ENCODE data around the gene ADARB1.

The ADARB1 gene

GRCh38 chr21:45204395-45204794 is 130.0 kb downstream of the ADARB1 start:
- no peak for DNase-seq (ENCODE audit: low spot score)

GRCh38 chr21:45207839-45208626 is 133.7 kb downstream of the ADARB1 start:
- DNase-seq (ENCODE audit: low spot score), result no peak

- DNase-seq (ENCODE audit: low spot score), result no peak
Observed at GRCh38 chr21:45208627-45208951, 134.2 kb downstream of the ADARB1 start.

DNA sequence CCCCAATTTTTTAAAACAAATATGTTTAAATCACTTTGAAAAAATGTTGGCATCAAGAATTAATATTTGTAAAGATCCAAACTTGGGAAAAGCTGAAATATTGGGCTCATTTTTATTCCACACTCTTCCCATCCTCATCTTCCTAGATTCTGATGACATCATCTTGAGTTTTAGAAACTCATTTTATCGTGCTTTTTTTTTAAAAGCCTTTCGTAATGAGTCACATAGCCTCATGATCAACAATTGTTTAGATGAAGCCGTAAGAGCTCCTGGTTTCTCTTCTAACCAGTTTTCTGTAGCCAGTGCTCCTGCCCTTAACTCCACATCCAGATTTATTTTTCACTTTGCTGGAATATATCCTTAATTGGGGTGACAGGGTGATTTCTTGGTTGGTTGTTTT is 134.7 kb downstream of the ADARB1 start:
- peak; percentile 62 for DNase-seq (ENCODE audit: low spot score)

DNA sequence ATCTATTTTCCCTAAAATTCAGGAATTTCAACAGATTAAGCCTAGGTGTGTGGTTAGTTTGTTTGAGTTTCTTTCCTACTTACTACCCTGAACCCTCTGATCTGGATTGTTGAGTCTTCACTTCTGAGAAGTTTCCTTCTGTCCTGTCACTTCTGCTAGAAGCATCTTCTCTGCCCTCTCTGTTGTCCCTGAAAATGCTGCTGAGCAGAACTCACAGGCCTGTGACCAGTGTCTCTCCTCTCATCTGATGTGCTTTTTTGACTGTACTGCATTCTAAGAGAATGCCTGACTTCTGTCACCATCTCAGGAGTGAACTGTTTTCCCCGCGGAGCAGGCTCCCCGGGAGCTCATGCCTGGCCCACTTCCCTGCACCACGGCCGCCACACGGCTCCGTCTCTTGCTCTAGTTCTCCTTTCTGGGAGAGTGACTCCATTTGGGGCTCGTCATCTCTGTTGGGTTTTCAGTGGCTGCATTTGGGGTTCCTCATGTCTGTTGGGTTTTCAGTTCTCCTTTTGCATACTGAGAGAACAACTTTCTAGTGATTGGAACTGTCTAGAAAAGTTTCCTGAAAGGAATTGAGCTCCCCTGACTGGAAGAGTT is 135.4 kb downstream of the ADARB1 start:
- no peak for DNase-seq (ENCODE audit: low spot score)

- no peak for DNase-seq (ENCODE audit: low spot score)
Observed at GRCh38 chr21:45210461-45210983, 136.1 kb downstream of the ADARB1 start.

- DNase-seq (ENCODE audit: low spot score), result no peak
Observed at GRCh38 chr21:45211661-45212060, 137.3 kb downstream of the ADARB1 start.

DNA sequence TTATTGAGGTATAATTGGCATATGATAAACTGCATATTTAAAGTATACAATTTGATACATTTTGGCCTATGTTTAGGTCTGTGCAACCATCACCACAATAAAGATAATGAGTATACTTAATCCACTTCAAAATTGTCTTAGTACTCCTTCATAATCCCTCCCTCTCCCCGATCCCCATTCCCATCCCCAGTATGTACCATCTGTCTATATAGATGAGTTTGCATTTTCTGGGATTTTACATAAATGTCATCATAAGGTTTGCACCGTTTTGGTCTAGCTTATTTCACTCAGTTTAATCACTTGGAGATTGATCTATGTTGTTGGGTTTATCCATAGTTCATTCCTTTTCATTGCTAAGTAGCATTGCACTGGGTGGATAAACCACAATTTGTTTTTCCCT is 139.0 kb downstream of the ADARB1 start:
- DNase-seq (ENCODE audit: low spot score), result no peak

DNA sequence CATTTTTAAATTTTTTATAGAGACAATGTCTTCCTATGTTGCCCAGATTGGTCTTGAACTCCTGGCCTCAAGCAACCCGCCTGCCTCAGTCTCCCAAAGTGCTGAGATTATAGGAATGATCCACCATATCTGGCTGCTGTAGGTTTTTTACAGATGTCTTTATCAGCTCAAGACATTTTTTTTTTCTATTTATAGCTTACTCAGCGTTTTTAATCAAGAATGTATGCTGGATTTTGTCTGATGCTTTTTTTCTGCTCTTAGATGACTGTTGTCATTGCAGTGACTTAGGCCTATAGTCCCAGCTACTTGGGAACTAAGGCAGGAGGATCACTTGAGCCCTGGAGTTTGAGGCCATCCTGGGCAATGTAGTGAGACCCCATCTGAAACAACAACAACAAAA is 140.8 kb downstream of the ADARB1 start:
- DNase-seq (ENCODE audit: low spot score), result no peak

- DNase-seq (ENCODE audit: low spot score), result no peak
Observed at GRCh38 chr21:45217010-45217409, 142.6 kb downstream of the ADARB1 start.

DNA sequence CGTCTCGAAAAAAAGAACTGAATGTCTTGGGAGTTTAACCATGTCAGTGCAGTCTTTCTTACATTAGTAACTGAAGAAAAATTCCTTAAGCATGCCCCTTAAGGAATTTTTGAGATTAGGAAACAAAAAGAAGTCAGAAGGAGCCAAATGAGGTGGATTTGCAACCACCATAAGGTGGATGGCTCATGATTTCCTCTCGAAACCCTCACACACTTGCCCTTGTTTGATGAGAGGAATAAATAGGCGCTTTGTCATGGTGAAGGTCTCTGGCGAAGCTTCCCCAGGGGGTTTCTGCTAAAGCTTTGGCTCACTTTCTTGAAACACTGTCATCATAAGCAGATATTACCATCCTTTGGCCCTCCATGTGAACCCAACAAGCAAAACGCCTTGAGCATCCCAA is 145.1 kb downstream of the ADARB1 start:
- no peak for DNase-seq (ENCODE audit: low spot score)

DNA sequence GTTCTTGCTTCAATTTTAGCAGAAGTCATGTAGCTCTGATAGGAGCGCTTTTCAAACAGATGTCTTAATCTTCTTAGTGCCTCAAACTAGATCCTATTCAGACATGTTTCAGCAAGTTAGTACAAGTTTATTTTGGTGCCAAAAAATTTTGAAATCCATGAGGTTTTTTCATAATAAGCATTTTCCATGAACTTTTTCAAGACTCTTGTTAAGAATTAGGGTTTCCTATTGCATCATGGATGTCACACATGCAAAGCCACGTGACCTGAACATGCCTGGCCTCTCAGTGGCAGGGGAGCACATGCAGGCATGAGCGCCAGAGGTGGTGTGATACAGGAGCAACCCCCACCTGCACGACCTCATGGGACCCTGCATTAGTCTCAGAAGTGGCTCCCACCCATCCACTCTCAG is 145.7 kb downstream of the ADARB1 start:
- DNase-seq (ENCODE audit: low spot score), result no peak

- DNase-seq (ENCODE audit: low spot score), result no peak
Observed at GRCh38 chr21:45220714-45221490, 146.5 kb downstream of the ADARB1 start.

GRCh38 chr21:45222001-45222400 is 147.6 kb downstream of the ADARB1 start:
- no peak for DNase-seq (ENCODE audit: low spot score)

GRCh38 chr21:45223236-45224185 is 149.1 kb downstream of the ADARB1 start:
- no peak for DNase-seq (ENCODE audit: low spot score)

GRCh38 chr21:45224189-45224938 is 150.0 kb downstream of the ADARB1 start:
- DNase-seq (ENCODE audit: low spot score), result peak; percentile 35

DNA sequence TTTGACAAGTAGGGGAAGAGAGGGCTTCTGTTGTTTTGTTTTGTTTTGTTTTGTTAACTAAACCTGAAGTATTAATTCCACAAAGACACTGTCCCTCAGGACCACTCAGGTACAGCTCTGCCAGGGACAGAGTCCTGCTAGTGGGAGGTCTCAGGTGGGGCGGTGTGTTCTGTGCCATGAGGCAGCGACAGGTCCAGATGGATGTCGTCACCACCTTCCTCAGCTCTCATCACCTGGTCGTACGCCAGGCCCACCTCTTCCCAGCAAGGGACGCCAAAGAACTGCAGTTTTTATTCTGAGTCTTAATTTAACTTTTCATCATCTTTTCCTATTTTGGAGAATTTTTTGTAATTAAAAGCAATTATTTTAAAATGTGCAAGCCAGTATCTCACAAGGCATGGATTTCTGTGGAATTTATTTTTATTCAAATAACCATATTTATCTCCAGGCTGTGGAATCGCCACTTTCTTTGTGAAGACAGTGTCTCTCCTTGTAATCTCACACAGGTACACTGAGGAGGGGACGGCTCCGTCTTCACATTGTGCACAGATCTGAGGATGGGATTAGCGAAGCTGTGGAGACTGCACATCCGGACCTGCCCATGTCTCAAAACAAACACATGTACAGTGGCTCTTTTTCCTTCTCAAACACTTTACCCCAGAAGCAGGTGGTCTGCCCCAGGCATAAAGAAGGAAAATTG is 150.8 kb downstream of the ADARB1 start:
- DNase-seq (ENCODE audit: low spot score), result no peak

- DNase-seq (ENCODE audit: low spot score), result no peak
Observed at GRCh38 chr21:45225741-45226327, 151.5 kb downstream of the ADARB1 start.

GRCh38 chr21:45226540-45227326 is 152.4 kb downstream of the ADARB1 start:
- DNase-seq (ENCODE audit: low spot score), result no peak

All from hepatic stellate cell (primary cell).